Peyer's patch (tissue), 4 donors: ENCODE data around the gene GNAI3. TPM values are rescaled to one million over a fixed set of nuclear protein-coding genes. Genes with fewer than 3 reads are reported as not detected.

Experiments used
- DNase-seq, 3 donors: peaks; one replicate each; pipeline ENCODE4 v3.0.0-alpha.2; 2017 to 2019
- H3K27ac ChIP-seq, 4 donors: fragments of 200-600 bp; sonication (generic); one replicate each; pipeline ENCODE4 v1.5.1; 2016 to 2019
- H3K27me3 ChIP-seq, 2 donors: fragments of 200-600 bp; sonication (generic); one replicate each; pipeline ENCODE4 v1.5.1; 2019
- H3K36me3 ChIP-seq, 3 donors: fragments of 200-600 bp; sonication (generic); one replicate each; pipeline ENCODE4 v1.5.1; 2016 to 2019
- H3K4me1 ChIP-seq, 4 donors: fragments of 200-600 bp; sonication (generic); one replicate each; pipeline ENCODE4 v1.5.1; 2016 to 2019
- H3K4me3 ChIP-seq, 4 donors: fragments of 200-600 bp; sonication (generic); 1 replicate in 3 of 4; 2 replicates in 1 of 4; pipeline ENCODE4 v1.5.1; 2016 to 2019; ENCODE audit warnings: mild to moderate bottlenecking in 1 of 4
- H3K9me3 ChIP-seq, 4 donors: fragments of 200-600 bp; sonication (generic); one replicate each; pipeline ENCODE4 v1.5.1; 2016 to 2019; ENCODE audit warnings: mild to moderate bottlenecking in 1 of 4
- CTCF ChIP-seq, 6 experiments: fragments of 450-650 bp in 4 of 6; fragments of 200-600 bp in 2 of 6; sonication (generic) in 1 of 6; IDR thresholded peaks; one replicate each; pipeline ENCODE4 v1.5.1; 2017 to 2019; ENCODE audit warnings: antibody characterized with exemption in 6 of 6, mild to moderate bottlenecking in 3 of 6, moderate library complexity in 1 of 6
- POLR2A ChIP-seq, 2 donors: fragments of 450-650 bp; IDR thresholded peaks; one replicate each; pipeline ENCODE4 v1.5.1; 2017; ENCODE audit warnings: antibody characterized with exemption in 2 of 2, mild to moderate bottlenecking in 2 of 2, moderate library complexity in 2 of 2
- total RNA-seq, 4 donors: library from RNA; depleted of rRNA; stranded (reverse); fragments of >200 nt; gene quantifications; one replicate each; pipeline ENCODE4 v1.1.0, GENCODE V29; 2016

The GNAI3 gene
- total RNA-seq: 1 to 10 TPM; 4.1 to 6.8 (median 5.8) TPM

- Histone ChIP-seq H3K27ac (peak within 1 kb of the TSS; percentile 91 to 95 (median 94)), H3K27me3 (no peaks in the 10 kb centered on the region), H3K36me3 (no peaks in the 10 kb centered on the region), H3K4me1 (peaks cover 0 to 41% (median 4%) of the 10 kb centered on the region in 4 donors), H3K4me3 (peak within 1 kb of the TSS; percentile 67 to 82 (median 76)), H3K9me3 (no peaks in the 10 kb centered on the region)
- DNase-seq: peak; percentile 97 to 99 (median 98)
- TF ChIP-seq CTCF (IDR thresholded peaks at IDR 0.05): no peak
- TF ChIP-seq POLR2A (IDR thresholded peaks at IDR 0.05): peak; percentile 100
Measured at GRCh38 chr1:109548321-109549267, at the start of gene GNAI3. GNAI3 (plus strand) TSS chr1:109548615; CDS start chr1:109548721, 106 bp downstream.

GRCh38 chr1:109499081-109499480, 49.3 kb upstream of the GNAI3 start:
- Histone ChIP-seq H3K9me3 (no peaks in the 10 kb centered on the region), H3K27ac (peak overlapping the region in 3 of 4 donors; percentile 1 to 80 (median 71)), H3K27me3 (no peaks in the 10 kb centered on the region), H3K36me3 (peaks cover 0 to 21% (median 0%) of the 10 kb centered on the region in 3 donors), H3K4me1 (peaks cover 2 to 59% (median 9%) of the 10 kb centered on the region in 4 donors), H3K4me3 (no peak overlapping the region)
- TF ChIP-seq CTCF (IDR thresholded peaks at IDR 0.05): no peak
- TF ChIP-seq POLR2A (IDR thresholded peaks at IDR 0.05): no peak
- DNase-seq: no peak

GRCh38 chr1:109499661-109500536, 48.5 kb upstream of the GNAI3 start:
- no peak overlapping the region for H3K4me3 ChIP-seq
- H3K36me3 ChIP-seq: peaks cover 0 to 21% (median 0%) of the 10 kb centered on the region in 3 donors
- H3K4me1 ChIP-seq: peaks cover under 1 to 60% (median 6%) of the 10 kb centered on the region in 4 donors
- H3K9me3 ChIP-seq: no peaks in the 10 kb centered on the region
- peak overlapping the region; percentile 1 to 80 (median 36) for H3K27ac ChIP-seq
- no peaks in the 10 kb centered on the region for H3K27me3 ChIP-seq
- TF ChIP-seq POLR2A (IDR thresholded peaks at IDR 0.05) (peak in 1 of 2 donors; percentile 62), CTCF (IDR thresholded peaks at IDR 0.05) (peak in 5 of 6 experiments; percentile 33 to 88 (median 74))
- DNase-seq: peak; percentile 51 to 92 (median 86)

GRCh38 chr1:109500941-109501381, 47.5 kb upstream of the GNAI3 start:
- Histone ChIP-seq H3K4me3 (no peak overlapping the region), H3K27ac (peak overlapping the region; percentile 2 to 80 (median 64)), H3K9me3 (no peaks in the 10 kb centered on the region), H3K4me1 (peaks cover 0 to 51% (median 4%) of the 10 kb centered on the region in 4 donors), H3K36me3 (peaks cover 0 to 20% (median 0%) of the 10 kb centered on the region in 3 donors), H3K27me3 (no peaks in the 10 kb centered on the region)
- TF ChIP-seq CTCF (IDR thresholded peaks at IDR 0.05) (no peak), POLR2A (IDR thresholded peaks at IDR 0.05) (no peak)
- DNase-seq: no peak
